AG09309 (cell line): ENCODE measurements around the gene CADPS2.
"Not testable (repeated sequence)": the region's sequence is repeated elsewhere in the genome, so short reads cannot be mapped to it uniquely, and the experiment has no call there.

ENCODE experiments used
- DNase-seq: peaks from one replicate; pipeline ENCODE4 v3.0.0-alpha.2; 2010; ENCODE audit warnings: low read depth
- H3K4me3 ChIP-seq: 2 replicates; pipeline ENCODE4 v1.5.1; 2011; ENCODE audit warnings: mild to moderate bottlenecking, low read depth, low read length, moderate library complexity; ENCODE audit not compliant: control insufficient read depth
- TF ChIP-seq, protein P1 (sequence below): IDR thresholded peaks from 2 replicates; pipeline ENCODE4 v1.5.1; 2011; ENCODE audit warnings: mild to moderate bottlenecking, low read depth, low read length, inconsistent platforms; ENCODE audit not compliant: insufficient read depth, control insufficient read depth; ENCODE audit errors: missing control alignments

CADPS2 gene

DNA sequence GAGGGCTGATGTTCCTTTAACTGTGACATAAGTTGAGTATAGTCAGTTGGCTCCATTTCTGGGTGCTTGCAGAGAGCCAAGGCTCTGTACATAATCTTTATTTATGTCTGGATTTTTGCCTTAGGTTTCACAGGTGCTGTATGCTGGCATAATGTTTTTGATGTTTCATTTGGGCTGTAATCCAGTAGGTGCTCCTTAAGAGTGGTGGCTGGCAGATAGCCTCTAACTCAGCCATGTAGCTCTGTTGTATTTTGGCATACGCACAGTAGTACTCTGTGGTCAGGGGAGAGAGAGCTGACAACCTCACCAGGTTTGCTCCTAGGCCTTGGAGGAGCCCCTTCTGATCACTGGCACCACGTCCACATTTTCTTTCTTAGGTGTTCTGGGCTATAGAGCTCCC lies 248.5 kb downstream of the CADPS2 start:
- DNase-seq, result no peak
- H3K4me3 ChIP-seq, result no peak overlapping the region
- TF ChIP-seq, protein P1, sequence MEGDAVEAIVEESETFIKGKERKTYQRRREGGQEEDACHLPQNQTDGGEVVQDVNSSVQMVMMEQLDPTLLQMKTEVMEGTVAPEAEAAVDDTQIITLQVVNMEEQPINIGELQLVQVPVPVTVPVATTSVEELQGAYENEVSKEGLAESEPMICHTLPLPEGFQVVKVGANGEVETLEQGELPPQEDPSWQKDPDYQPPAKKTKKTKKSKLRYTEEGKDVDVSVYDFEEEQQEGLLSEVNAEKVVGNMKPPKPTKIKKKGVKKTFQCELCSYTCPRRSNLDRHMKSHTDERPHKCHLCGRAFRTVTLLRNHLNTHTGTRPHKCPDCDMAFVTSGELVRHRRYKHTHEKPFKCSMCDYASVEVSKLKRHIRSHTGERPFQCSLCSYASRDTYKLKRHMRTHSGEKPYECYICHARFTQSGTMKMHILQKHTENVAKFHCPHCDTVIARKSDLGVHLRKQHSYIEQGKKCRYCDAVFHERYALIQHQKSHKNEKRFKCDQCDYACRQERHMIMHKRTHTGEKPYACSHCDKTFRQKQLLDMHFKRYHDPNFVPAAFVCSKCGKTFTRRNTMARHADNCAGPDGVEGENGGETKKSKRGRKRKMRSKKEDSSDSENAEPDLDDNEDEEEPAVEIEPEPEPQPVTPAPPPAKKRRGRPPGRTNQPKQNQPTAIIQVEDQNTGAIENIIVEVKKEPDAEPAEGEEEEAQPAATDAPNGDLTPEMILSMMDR, result no peak

DNA sequence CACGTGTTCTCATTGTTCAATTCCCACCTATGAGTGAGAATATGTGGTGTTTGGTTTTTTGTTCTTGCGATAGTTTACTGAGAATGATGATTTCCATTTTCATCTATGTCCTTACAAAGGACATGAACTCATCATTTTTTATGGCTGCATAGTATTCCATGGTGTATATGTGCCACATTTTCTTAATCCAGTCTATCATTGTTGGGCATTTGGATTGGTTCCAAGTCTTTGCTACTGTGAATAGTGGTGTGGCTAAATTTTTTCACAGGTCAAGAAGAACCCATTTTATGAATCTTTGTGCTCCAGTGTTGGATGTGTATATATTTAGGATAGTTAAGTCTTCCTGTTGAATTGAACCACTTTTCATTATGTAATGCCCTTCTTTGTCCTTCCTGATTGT lies 250.8 kb downstream of the CADPS2 start:
- DNase-seq, H3K4me3 ChIP-seq: not testable (repeated sequence)

DNA sequence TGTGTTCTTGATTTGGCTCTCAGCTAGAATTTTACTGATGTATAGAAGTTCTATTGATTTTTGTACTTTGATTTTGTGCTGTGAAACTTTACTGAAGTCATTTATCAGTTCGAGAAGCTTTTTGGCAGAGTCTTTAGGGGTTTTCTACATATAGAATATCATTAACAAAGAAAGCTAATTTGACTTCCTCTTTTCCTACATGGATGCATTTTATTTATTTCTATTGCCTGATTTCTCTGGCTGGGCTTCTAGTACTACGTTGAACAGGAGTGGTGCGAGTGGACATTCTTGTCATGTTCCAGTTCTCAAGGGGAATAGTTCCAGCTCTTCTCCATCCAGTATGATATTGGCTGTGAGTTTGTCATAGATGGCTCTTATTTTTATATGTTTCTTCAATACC lies 252.8 kb downstream of the CADPS2 start:
- DNase-seq, result no peak
- no peak overlapping the region for H3K4me3 ChIP-seq
- TF ChIP-seq, protein P1, result no peak

DNA sequence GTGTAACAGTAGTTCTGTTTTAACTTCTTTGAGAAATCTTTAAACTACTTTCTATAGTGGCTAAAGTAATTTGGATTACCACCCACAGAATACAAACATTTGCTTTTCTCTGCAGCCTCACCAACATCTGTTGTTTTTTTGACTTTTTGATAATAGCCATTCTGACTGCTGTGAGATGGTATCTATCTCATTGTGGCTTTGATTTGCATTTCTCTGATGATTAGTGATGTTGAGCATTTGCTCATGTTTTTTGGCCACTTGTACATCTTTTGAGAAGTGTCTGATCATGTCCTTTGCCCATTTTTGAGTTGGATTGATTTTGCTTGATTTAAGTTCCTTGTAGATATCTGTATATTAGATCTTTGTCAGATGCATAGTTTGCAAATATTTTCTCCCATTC lies 254.0 kb downstream of the CADPS2 start:
- TF ChIP-seq, protein P1, result no peak
- no peak for DNase-seq
- no peak overlapping the region for H3K4me3 ChIP-seq

DNA sequence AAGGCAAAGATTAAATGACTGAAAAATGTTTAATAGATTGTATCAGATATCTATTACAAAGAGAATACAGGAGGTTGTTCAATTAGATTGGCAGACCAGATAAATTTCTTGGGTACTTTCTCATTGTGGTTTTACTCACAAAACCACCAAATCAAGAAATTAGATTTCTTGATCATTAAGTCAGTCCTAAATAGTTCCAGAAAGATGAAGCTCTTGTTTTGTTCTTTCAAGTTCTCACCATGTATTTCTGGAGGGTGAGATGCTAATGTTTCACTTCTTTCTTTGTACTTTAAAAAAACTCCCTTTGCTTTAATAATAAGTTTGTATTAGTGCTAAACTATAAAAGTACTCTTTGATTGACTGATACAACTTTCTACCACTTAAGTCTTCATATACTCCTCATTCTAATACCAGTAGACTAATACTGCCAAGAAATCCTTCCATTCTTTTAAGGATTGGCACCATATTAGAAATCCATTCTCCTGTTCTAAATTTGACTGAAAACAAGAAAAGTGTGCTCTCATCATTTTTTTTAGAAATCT lies 256.8 kb downstream of the CADPS2 start:
- TF ChIP-seq, protein P1, result no peak
- H3K4me3 ChIP-seq, result no peak overlapping the region
- no peak for DNase-seq

DNA sequence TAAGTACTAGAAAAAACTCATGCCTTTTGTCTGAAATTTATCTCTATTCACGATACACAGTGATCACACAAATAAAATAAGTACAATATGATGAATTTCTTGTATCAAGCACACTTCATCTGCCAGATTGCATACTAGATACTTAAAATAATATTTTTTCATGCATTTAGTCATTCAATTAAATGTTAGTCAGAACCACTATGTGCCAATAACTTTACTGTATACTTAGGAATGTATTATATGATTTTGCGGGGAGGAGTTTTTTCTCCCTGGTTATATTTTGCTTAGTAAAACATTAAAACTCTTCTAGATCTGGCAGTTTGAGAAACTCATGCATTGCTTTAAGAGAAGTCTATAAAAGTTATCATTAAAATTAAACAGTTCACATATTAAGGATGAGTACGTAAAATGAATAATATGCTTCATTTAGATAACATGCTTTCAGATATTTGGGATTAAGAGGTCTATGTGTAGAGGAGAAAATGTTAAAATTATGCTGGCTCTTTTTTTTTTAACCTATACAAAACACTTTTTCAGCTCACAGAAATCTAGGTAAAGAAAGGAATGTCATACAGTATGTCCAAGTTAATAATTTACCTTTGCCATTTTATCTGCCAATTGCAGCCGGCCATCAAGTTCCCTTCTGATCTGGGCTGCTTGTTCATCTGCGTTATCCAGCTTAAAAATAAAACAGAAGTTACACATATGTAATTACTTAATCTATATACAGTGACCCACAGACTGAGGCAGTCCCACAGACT lies 257.4 kb downstream of the CADPS2 start:
- H3K4me3 ChIP-seq, result no peak overlapping the region
- TF ChIP-seq, protein P1, result no peak
- no peak for DNase-seq

DNA sequence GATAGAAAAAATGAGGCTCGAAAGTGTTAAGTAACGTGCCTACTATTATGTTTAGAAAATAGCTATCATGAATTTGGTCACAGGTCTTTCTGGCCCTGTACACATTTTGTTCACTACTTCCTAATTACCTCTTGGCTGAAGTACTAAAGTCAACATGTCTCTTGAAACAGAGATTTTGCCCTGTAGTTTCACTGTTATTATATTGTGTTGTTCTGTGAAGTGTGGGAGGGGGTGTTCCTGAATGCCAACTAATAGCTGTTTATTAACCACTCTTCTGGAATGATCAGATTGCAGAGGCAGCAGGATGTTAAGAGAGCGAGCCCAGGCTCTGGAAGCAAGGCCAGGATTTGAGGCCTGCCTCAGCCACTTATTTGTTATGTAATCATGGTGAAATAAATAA lies 259.5 kb downstream of the CADPS2 start:
- no peak for DNase-seq
- no peak overlapping the region for H3K4me3 ChIP-seq
- TF ChIP-seq, protein P1, result no peak
